Vagina (tissue), 2 donors: ENCODE data around the gene SLC12A7.

Experiments
- POLR2A ChIP-seq, 2 donors: fragments of 450-650 bp; IDR thresholded peaks; one replicate each; pipeline ENCODE4 v1.6.1; 2017; ENCODE audit warnings: antibody characterized with exemption in 2 of 2, mild to moderate bottlenecking in 2 of 2, moderate library complexity in 2 of 2
- POLR2AphosphoS5 ChIP-seq, 2 donors: sonication (generic); formaldehyde crosslinking; IDR thresholded peaks; one replicate each; pipeline ENCODE4 v1.9.0; 2017; ENCODE audit warnings: antibody characterized with exemption in 2 of 2, mild to moderate bottlenecking in 2 of 2, low read depth in 1 of 2; ENCODE audit not compliant: insufficient read depth in 1 of 2
- TF ChIP-seq, protein P1 (sequence below), 3 experiments: fragments of 450-650 bp in 2 of 3; fragments of 200-600 bp in 1 of 3; sonication (generic) in 1 of 3; IDR thresholded peaks; one replicate each; pipeline ENCODE4 v1.5.1; 2017 to 2019; ENCODE audit warnings: antibody characterized with exemption in 3 of 3, mild to moderate bottlenecking in 2 of 3, moderate library complexity in 2 of 3

DNA sequence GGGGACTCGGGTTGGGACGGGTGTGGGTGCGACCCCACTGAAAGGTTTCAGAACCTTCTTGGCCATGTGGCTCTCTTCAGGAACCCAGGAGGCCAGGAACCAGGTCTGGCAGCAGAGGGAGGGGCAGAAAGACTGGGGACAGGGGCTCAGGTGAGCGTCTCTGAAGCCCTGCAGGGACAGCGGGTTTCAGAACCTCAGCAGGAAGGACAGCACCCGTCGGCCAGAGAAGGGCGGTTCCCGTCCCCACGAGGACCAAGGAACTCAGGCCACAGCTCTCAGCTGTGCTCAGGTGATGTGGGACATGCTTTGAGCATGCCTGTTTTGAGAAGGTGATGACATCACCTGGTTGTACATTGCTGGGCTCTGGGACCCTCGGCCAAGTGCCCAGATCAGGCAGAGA is 25.7 kb downstream of the SLC12A7 start:
- TF ChIP-seq, protein P1, sequence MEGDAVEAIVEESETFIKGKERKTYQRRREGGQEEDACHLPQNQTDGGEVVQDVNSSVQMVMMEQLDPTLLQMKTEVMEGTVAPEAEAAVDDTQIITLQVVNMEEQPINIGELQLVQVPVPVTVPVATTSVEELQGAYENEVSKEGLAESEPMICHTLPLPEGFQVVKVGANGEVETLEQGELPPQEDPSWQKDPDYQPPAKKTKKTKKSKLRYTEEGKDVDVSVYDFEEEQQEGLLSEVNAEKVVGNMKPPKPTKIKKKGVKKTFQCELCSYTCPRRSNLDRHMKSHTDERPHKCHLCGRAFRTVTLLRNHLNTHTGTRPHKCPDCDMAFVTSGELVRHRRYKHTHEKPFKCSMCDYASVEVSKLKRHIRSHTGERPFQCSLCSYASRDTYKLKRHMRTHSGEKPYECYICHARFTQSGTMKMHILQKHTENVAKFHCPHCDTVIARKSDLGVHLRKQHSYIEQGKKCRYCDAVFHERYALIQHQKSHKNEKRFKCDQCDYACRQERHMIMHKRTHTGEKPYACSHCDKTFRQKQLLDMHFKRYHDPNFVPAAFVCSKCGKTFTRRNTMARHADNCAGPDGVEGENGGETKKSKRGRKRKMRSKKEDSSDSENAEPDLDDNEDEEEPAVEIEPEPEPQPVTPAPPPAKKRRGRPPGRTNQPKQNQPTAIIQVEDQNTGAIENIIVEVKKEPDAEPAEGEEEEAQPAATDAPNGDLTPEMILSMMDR (IDR thresholded peaks at IDR 0.05): no peak
- no peak for TF ChIP-seq POLR2A (IDR thresholded peaks at IDR 0.05)
- TF ChIP-seq POLR2AphosphoS5 (IDR thresholded peaks at IDR 0.05; ENCODE audit: insufficient read depth in 1 of 2, low read depth in 1 of 2): no peak
